Natural killer cell (primary cell): ENCODE results near the gene ZNF497. TPM values are rescaled to one million over a fixed set of nuclear protein-coding genes. Genes with fewer than 3 reads are reported as not detected.

ENCODE experiments used
- ATAC-seq, 3 donors: fragments of 150-1000 bp in 2 of 3; fragments of 200-7000 bp in 1 of 3; cut with Tn5 transposase; 1 replicate in 1 of 3; 2 replicates in 2 of 3; pipeline ENCODE4 v1.10.0; 2021; ENCODE audit warnings: mild to moderate bottlenecking in 2 of 3, moderate library complexity in 2 of 3
- DNase-seq, 2 donors: peaks; one replicate each; pipeline versions ENCODE4 v3.0.0 to v3.0.0-alpha.2; 2013 to 2021; ENCODE audit warnings: mixed read lengths in 1 of 2
- H3K27ac ChIP-seq: one replicate; pipeline ENCODE4 v1.5.1; 2013; ENCODE audit warnings: mild to moderate bottlenecking, low read length
- H3K27me3 ChIP-seq: one replicate; pipeline ENCODE4 v1.6.1; 2013; ENCODE audit warnings: low read length; ENCODE audit not compliant: control insufficient read depth, insufficient read depth
- H3K36me3 ChIP-seq: one replicate; pipeline ENCODE4 v1.6.1; 2013; ENCODE audit warnings: low read length; ENCODE audit not compliant: control insufficient read depth, insufficient read depth
- H3K4me1 ChIP-seq: one replicate; pipeline ENCODE4 v1.6.1; 2013; ENCODE audit warnings: low read length; ENCODE audit not compliant: control insufficient read depth, insufficient read depth
- H3K4me3 ChIP-seq: one replicate; pipeline ENCODE4 v1.5.1; 2013; ENCODE audit warnings: low read length
- H3K9me3 ChIP-seq: one replicate; pipeline ENCODE4 v1.6.1; 2013; ENCODE audit warnings: low read length; ENCODE audit not compliant: control insufficient read depth, insufficient read depth
- H3K27ac Mint-ChIP-seq, 2 donors: one replicate each; pipeline ENCODE4 v1.8.0; 2022; ENCODE audit warnings: mild to moderate bottlenecking in 2 of 2, mixed read lengths in 2 of 2, moderate library complexity in 1 of 2
- H3K27me3 Mint-ChIP-seq, 2 donors: one replicate each; pipeline ENCODE4 v1.8.0; 2022; ENCODE audit warnings: low read depth in 2 of 2, mixed read lengths in 2 of 2
- H3K36me3 Mint-ChIP-seq: one replicate; pipeline ENCODE4 v1.8.0; 2022; ENCODE audit warnings: mixed read lengths
- H3K4me1 Mint-ChIP-seq, 2 donors: one replicate each; pipeline ENCODE4 v1.8.0; 2022; ENCODE audit warnings: mixed read lengths in 2 of 2
- H3K4me3 Mint-ChIP-seq: one replicate; pipeline ENCODE4 v1.8.0; 2022; ENCODE audit warnings: mild to moderate bottlenecking, moderate library complexity, mixed read lengths
- H3K9me3 Mint-ChIP-seq, 2 donors: one replicate each; pipeline ENCODE4 v1.8.0; 2022; ENCODE audit warnings: mixed read lengths in 2 of 2
- WGBS: methylation state at CpG from one replicate; pipeline ENCODE4 v1.1.7; 2013; ENCODE audit warnings: missing lambda C conversion rate; ENCODE audit not compliant: insufficient coverage; 5-methylcytosine and 5-hydroxymethylcytosine counted together
- intact Hi-C: fragments of 100-400 bp; cut with micrococcal nuclease; formaldehyde crosslinking; loops from one replicate; pipeline ENCODE4 v1.14.2; 2022
- total RNA-seq, 4 donors: library from RNA; stranded (reverse); fragments of 120-200 nt in 1 of 4; gene quantifications; one replicate each; pipeline versions ENCODE4 v1.2.3 to v1.2.4, GENCODE V29; 2013 to 2022
- TF ChIP-seq, protein P1 (sequence below): fragments of 200-600 bp; IDR thresholded peaks from one replicate; pipeline ENCODE4 v1.8.0; 2022; ENCODE audit warnings: antibody characterized with exemption

ZNF497 gene
- total RNA-seq, 3 donors from 2014 or later (not counting 1 experiment from before 2014, with no cell fraction given) = 0.40 to 0.61 (median 0.60) TPM

DNA sequence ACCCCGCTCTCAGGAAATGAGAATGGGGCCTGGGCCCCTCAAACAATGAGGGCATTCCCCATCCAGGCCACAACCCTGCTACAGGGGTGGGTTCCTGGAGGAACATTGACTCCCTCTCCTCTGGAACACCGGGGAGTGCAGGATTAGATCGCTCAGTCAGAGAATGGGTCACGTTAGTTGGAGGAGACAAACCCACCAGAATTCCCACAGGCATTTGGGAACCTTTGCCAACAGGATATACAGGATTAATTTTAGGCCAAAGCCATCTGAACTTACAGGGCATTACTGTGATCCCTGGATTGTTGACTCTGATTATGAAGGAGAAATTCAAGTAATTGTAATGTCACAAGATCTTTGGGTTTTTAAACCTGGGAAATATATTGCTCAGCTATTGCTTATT lies 54.8 kb downstream of the ZNF497 start:
- H3K36me3 ChIP-seq = peaks cover 46% of the 10 kb centered on the region
- no peaks in the 10 kb centered on the region for H3K9me3 Mint-ChIP-seq

DNA sequence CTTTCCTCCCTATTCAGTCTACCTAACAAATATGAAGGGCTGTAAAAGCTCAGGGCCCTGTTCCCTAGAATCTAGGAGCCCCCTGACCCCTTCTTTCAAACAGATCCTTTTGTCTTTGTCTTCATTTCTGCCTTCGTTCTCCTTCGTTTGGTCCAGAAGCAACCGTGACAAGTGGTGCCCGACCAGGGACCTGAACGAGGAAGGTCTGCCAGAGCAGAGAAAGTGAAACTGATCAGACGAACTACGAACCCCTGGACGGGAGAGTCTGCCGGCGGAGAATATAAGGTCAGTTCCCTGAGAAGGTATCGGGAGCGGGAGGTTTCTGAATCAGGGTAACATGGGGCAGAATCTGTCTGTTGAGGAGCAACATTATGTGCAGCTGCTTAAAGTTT lies 56.6 kb downstream of the ZNF497 start:
- H3K27me3 Mint-ChIP-seq = no peaks in the 10 kb centered on the region
- H3K36me3 ChIP-seq = peaks cover 29% of the 10 kb centered on the region
- H3K27ac ChIP-seq = peak overlapping the region; percentile 84
- peak overlapping the region; percentile 98 for H3K4me3 Mint-ChIP-seq
- 78% methylated on average over 12 of the region's 12 CpGs for WGBS
- intact Hi-C loops = loop anchor here (1.0 to 2.0 kb wide), 5 partner anchors 21 to 123 kb away; partner anchors contain the start of genes ZNF274, ZNF497, ZNF8 and ZNF837
- H3K4me1 Mint-ChIP-seq = peaks cover 40 to 52% of the 10 kb centered on the region in 2 donors
- H3K9me3 Mint-ChIP-seq = no peaks in the 10 kb centered on the region
- H3K9me3 ChIP-seq = peaks cover under 1% of the 10 kb centered on the region
- TF ChIP-seq, protein P1, sequence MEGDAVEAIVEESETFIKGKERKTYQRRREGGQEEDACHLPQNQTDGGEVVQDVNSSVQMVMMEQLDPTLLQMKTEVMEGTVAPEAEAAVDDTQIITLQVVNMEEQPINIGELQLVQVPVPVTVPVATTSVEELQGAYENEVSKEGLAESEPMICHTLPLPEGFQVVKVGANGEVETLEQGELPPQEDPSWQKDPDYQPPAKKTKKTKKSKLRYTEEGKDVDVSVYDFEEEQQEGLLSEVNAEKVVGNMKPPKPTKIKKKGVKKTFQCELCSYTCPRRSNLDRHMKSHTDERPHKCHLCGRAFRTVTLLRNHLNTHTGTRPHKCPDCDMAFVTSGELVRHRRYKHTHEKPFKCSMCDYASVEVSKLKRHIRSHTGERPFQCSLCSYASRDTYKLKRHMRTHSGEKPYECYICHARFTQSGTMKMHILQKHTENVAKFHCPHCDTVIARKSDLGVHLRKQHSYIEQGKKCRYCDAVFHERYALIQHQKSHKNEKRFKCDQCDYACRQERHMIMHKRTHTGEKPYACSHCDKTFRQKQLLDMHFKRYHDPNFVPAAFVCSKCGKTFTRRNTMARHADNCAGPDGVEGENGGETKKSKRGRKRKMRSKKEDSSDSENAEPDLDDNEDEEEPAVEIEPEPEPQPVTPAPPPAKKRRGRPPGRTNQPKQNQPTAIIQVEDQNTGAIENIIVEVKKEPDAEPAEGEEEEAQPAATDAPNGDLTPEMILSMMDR = no peak
- peak overlapping the region; percentile 99 for H3K27ac Mint-ChIP-seq
- no peaks in the 10 kb centered on the region for H3K27me3 ChIP-seq
- ATAC-seq (no peak), DNase-seq (peak in 1 of 2 donors; percentile 43)
- peaks cover 10% of the 10 kb centered on the region for H3K4me1 ChIP-seq
- H3K36me3 Mint-ChIP-seq = no peaks in the 10 kb centered on the region
- H3K4me3 ChIP-seq = peak overlapping the region; percentile 60

More for the DNA sequence above, 54.8 kb downstream of the ZNF497 start:
- ATAC-seq (no peak), DNase-seq (no peak)
- 99% methylated on average over 4 of the region's 4 CpGs for WGBS
- TF ChIP-seq, protein P1 = no peak
- Mint-ChIP-seq H3K27me3 (no peaks in the 10 kb centered on the region), H3K36me3 (peaks cover 12% of the 10 kb centered on the region), H3K27ac (peak overlapping the region in 1 of 2 donors; percentile 18), H3K4me1 (peaks cover 44 to 55% of the 10 kb centered on the region in 2 donors), H3K4me3 (no peak overlapping the region)
- H3K9me3 ChIP-seq = no peaks in the 10 kb centered on the region
- peaks cover 10% of the 10 kb centered on the region for H3K4me1 ChIP-seq
- no peak overlapping the region for H3K27ac ChIP-seq
- H3K4me3 ChIP-seq = no peak overlapping the region
- intact Hi-C loops = no loop called here
- H3K27me3 ChIP-seq = no peaks in the 10 kb centered on the region

DNA sequence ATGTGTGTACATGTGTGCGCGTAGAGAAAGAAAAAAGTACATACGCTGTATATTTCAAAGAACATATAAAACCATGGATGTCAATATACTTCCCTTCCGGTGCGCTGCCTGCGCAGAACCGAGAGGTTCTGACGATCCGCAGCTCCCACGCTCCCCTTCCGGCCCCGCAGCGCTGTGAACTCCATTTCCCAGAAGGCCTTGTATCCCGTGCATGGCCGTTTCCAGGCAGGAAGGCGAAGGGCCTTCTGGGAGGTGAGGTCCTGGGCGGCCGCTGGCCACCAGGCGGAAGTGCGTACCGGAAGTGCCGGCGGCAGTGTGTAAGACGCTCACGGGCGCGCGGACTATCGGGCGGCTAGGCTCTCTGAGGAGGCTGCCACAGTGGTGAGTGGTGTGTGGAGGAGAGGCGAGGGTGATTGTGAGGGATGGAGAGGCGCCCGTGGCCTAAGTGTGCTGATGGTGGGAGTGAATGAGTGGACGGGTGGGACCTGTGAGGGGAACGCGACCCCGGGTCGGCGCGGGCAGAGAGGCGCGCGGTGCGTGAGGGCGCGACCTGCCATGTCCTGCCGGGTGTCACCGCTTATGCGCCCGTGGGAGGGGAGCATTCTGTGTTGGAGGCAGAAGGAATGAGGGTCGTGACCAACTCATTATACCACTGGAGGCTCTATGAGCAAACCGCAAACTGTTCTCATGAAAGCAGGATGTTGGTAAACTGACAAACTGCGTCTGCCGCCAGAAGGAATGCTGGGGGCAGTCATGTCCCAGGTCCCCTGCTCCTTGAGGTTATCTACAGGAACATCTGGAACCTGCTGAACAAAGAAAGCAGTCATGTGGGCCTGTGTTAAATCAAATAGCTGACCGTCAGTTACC lies 57.3 kb downstream of the ZNF497 start, which contains the start of gene ERVK3-1:
Gene ERVK3-1, plus strand, starts transcription at position 313 of the 867 bp plus-strand sequence. CDS start 6,792 bp downstream, outside the sequence.
- Mint-ChIP-seq H3K4me1 (peaks cover 40 to 55% of the 10 kb centered on the region in 2 donors), H3K36me3 (no peaks in the 10 kb centered on the region), H3K4me3 (peak within 1 kb of the TSS; percentile 98), H3K27me3 (no peaks in the 10 kb centered on the region), H3K9me3 (no peaks in the 10 kb centered on the region), H3K27ac (peak within 1 kb of the TSS; percentile 99)
- no peaks in the 10 kb centered on the region for H3K27me3 ChIP-seq
- H3K9me3 ChIP-seq = peaks cover 5% of the 10 kb centered on the region
- TF ChIP-seq, protein P1 = no peak
- peaks cover 10% of the 10 kb centered on the region for H3K4me1 ChIP-seq
- ATAC-seq (peak; percentile 94 to 99 (median 95)), DNase-seq (peak; percentile 86 to 98)
- WGBS = 2% methylated on average over 54 of the region's 55 CpGs
- intact Hi-C loops = loop anchor here (1.0 to 2.0 kb wide), 5 partner anchors 22 to 122 kb away; partner anchors contain the start of genes ZNF274, ZNF497, ZNF8 and ZNF837
- peak within 1 kb of the TSS; percentile 84 for H3K27ac ChIP-seq
- peak within 1 kb of the TSS; percentile 60 for H3K4me3 ChIP-seq
- peaks cover 33% of the 10 kb centered on the region for H3K36me3 ChIP-seq
